ENCODE measurements around the gene RCAN2. TPM values are rescaled to one million over a fixed set of nuclear protein-coding genes. Genes with fewer than 3 reads are reported as not detected.

Gene RCAN2
- total and polyA plus RNA-seq, 2 donors (not counting 3 experiments of a cell fraction or from before 2014, with no cell fraction given), result 0.07 to 0.33 TPM

DNA sequence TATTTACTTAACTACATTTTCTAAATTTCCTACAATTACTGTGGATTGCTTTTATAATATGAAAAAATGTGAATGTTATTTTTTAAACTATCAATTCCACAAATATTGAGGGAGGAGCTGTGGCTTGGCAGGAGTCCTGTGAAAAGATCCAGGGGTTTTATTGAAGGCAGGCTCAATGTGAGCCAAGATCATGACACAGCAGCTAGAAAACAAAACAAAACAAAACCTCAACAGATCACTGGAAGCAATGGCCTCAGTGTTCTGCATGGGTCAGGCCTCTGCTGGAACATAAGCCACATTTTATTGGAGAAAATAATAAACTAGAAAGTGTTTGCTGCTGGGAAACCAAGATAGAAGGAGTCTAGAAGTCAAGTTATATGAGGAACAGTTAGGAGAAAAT, 19.4 kb upstream of the RCAN2 start:
- H3K9ac ChIP-seq (replicated peaks; ENCODE audit: extremely low read depth, insufficient read depth, low read length), result no peak overlapping the region
- no peak overlapping the region for H3K4me2 ChIP-seq (ENCODE audit: insufficient read depth, low read length)
- DNase-seq (ENCODE audit: low read depth, low spot score) (no peak), FAIRE-seq (no peak)
- H3K4me3 ChIP-seq (replicated peaks in 1 of 3; ENCODE audit: insufficient read depth in 1 of 3, low read depth in 1 of 3, low read length in 3 of 3), result no peak overlapping the region
- POLR2A ChIA-PET, result interaction anchor here (0.6 kb wide), 1 partner anchor 125 kb away, joined by 11 read pairs; no protein-coding TSS in a partner anchor
- H3K79me2 ChIP-seq (ENCODE audit: control insufficient read depth, insufficient read depth, low read length), result no peaks in the 10 kb centered on the region
- no peaks in the 10 kb centered on the region for H3K36me3 ChIP-seq (ENCODE audit: control insufficient read depth in 2 of 2, extremely low read depth in 1 of 2, insufficient read depth in 2 of 2, low read length in 2 of 2)
- dilution Hi-C loops (cut with MboI; ENCODE audit: extremely low pct_ligation_motif_present, low sequenced_read_pairs), result no loop called here
- H3K27me3 ChIP-seq (ENCODE audit: control insufficient read depth in 2 of 2, insufficient read depth in 2 of 2, low read length in 2 of 2), result peaks cover 2 to 4% of the 10 kb centered on the region in 2 experiments
- TF ChIP-seq POLR2A (IDR thresholded peaks at IDR 0.05; ENCODE audit: low read depth, low read length), result no peak
- H3K9me1 ChIP-seq (replicated peaks; ENCODE audit: control insufficient read depth, extremely low read depth, insufficient read depth, low read length), result no peaks in the 10 kb centered on the region
- CTCF ChIA-PET, result no interaction called here
- H2AFZ ChIP-seq (ENCODE audit: low read depth, low read length), result no peak overlapping the region
- BruUV-seq (replicated peaks), result no TSS peak
- no peak overlapping the region for H3K27ac ChIP-seq (ENCODE audit: insufficient read depth, low read depth, low read length)
- no peaks in the 10 kb centered on the region for H4K20me1 ChIP-seq (replicated peaks; ENCODE audit: control insufficient read depth, extremely low read depth, insufficient read depth, low read length)
- H3K4me1 ChIP-seq (ENCODE audit: control insufficient read depth, extremely low read depth, insufficient read depth, low read length), result no peaks in the 10 kb centered on the region
- no peaks in the 10 kb centered on the region for H3K9me3 ChIP-seq (replicated peaks; ENCODE audit: control insufficient read depth, insufficient read depth, low read length)
- intact Hi-C loops (cut with micrococcal nuclease), result no loop called here

- H3K4me2 ChIP-seq (ENCODE audit: insufficient read depth, low read length), result no peak overlapping the region
- FAIRE-seq (no peak), DNase-seq (ENCODE audit: low read depth, low spot score) (no peak)
- H3K27ac ChIP-seq (ENCODE audit: insufficient read depth, low read depth, low read length), result no peak overlapping the region
- CTCF ChIA-PET, result interaction anchor here (0.6 kb wide), 1 partner anchor 9 kb away, joined by 3 read pairs; no protein-coding TSS in a partner anchor
- dilution Hi-C loops (cut with MboI; ENCODE audit: extremely low pct_ligation_motif_present, low sequenced_read_pairs), result no loop called here
- no TSS peak for BruUV-seq (replicated peaks)
- no peak overlapping the region for H2AFZ ChIP-seq (ENCODE audit: low read depth, low read length)
- H3K9me1 ChIP-seq (replicated peaks; ENCODE audit: control insufficient read depth, extremely low read depth, insufficient read depth, low read length), result no peaks in the 10 kb centered on the region
- H4K20me1 ChIP-seq (replicated peaks; ENCODE audit: control insufficient read depth, extremely low read depth, insufficient read depth, low read length), result no peaks in the 10 kb centered on the region
- no peak overlapping the region for H3K9ac ChIP-seq (replicated peaks; ENCODE audit: extremely low read depth, insufficient read depth, low read length)
- no peaks in the 10 kb centered on the region for H3K79me2 ChIP-seq (ENCODE audit: control insufficient read depth, insufficient read depth, low read length)
- peaks cover 2 to 4% of the 10 kb centered on the region in 2 experiments for H3K27me3 ChIP-seq (ENCODE audit: control insufficient read depth in 2 of 2, insufficient read depth in 2 of 2, low read length in 2 of 2)
- no peaks in the 10 kb centered on the region for H3K4me1 ChIP-seq (ENCODE audit: control insufficient read depth, extremely low read depth, insufficient read depth, low read length)
- H3K9me3 ChIP-seq (replicated peaks; ENCODE audit: control insufficient read depth, insufficient read depth, low read length), result no peaks in the 10 kb centered on the region
- intact Hi-C loops (cut with micrococcal nuclease), result no loop called here
- POLR2A ChIA-PET, result no interaction called here
- TF ChIP-seq POLR2A (IDR thresholded peaks at IDR 0.05; ENCODE audit: low read depth, low read length) (no peak), EZH2 (IDR thresholded peaks at IDR 0.05; ENCODE audit: borderline replicate concordance, low read depth, low read length, severe bottlenecking) (no peak), GATA2 (IDR thresholded peaks at IDR 0.05; ENCODE audit: insufficient read depth, insufficient read length, low read depth, low read length) (no peak), POLR2AphosphoS5 (IDR thresholded peaks at IDR 0.05; ENCODE audit: insufficient read depth, low read depth, low read length) (no peak), MAX (IDR thresholded peaks at IDR 0.05; ENCODE audit: insufficient read depth, insufficient read length) (no peak), JUN (IDR thresholded peaks at IDR 0.05; ENCODE audit: borderline replicate concordance, insufficient read depth, insufficient read length, low read depth) (no peak), FOS (IDR thresholded peaks at IDR 0.05; ENCODE audit: borderline replicate concordance, insufficient read depth, low read length) (no peak), CTCF (IDR thresholded peaks at IDR 0.05; ENCODE audit: extremely low read depth in 1 of 2, insufficient read depth in 1 of 2, low read depth in 1 of 2, low read length in 2 of 2) (no peak)
- no peaks in the 10 kb centered on the region for H3K36me3 ChIP-seq (ENCODE audit: control insufficient read depth in 2 of 2, extremely low read depth in 1 of 2, insufficient read depth in 2 of 2, low read length in 2 of 2)
- H3K4me3 ChIP-seq (replicated peaks in 1 of 3; ENCODE audit: insufficient read depth in 1 of 3, low read depth in 1 of 3, low read length in 3 of 3), result no peak overlapping the region
Observed at GRCh38 chr6:46509981-46510510, 18.8 kb upstream of the RCAN2 start.
